A673 (cell line): Measurements from ENCODE around the gene PPP1CB. TPM values are rescaled to one million over a fixed set of nuclear protein-coding genes. Genes with fewer than 3 reads are reported as not detected.

Experiments
- BruUV-seq: library from RNA; stranded (reverse); fragments of 400-500 nt; replicated peaks from 2 replicates; lab custom pipeline; 2021; lab: Mats Ljungman, UMichigan
- CTCF ChIA-PET: fragments of 300-600 bp; sonication (Branson Sonifier 250); formaldehyde crosslinking; loops from one replicate; lab custom pipeline; 2022; ENCODE audit warnings: antibody characterized with exemption; lab: Charles Lee
- POLR2A ChIA-PET: fragments of 300-600 bp; sonication (Branson Sonifier 250); formaldehyde crosslinking; loops from one replicate; lab custom pipeline; 2022; ENCODE audit warnings: antibody characterized with exemption; ENCODE audit not compliant: low non-redundant PET; lab: Charles Lee
- DNase-seq: peaks from one replicate; pipeline ENCODE4 v3.0.0-alpha.2; 2015; ENCODE audit warnings: low spot score
- H3K27ac ChIP-seq: fragments of 200-600 bp; sonication (generic); 2 replicates; pipeline ENCODE4 v1.5.1; 2016; ENCODE audit warnings: mixed run types, low read depth, mild to moderate bottlenecking, mixed read lengths, antibody characterized with exemption, low read length; ENCODE audit not compliant: poor library complexity, severe bottlenecking
- H3K27me3 ChIP-seq: fragments of 200-600 bp; sonication (generic); replicated peaks from 2 replicates; pipeline ENCODE4 v1.6.1; 2017; ENCODE audit warnings: mixed run types, low read depth, mild to moderate bottlenecking, mixed read lengths, antibody characterized with exemption, low read length; ENCODE audit not compliant: insufficient read depth, poor library complexity
- H3K36me3 ChIP-seq: fragments of 200-600 bp; sonication (generic); 2 replicates; pipeline ENCODE4 v1.6.1; 2016; ENCODE audit warnings: mixed run types, mild to moderate bottlenecking, mixed read lengths, antibody characterized with exemption, low read length; ENCODE audit not compliant: insufficient read depth, poor library complexity, severe bottlenecking
- H3K4me1 ChIP-seq: fragments of 200-600 bp; sonication (generic); 2 replicates; pipeline ENCODE4 v1.6.1; 2017; ENCODE audit warnings: mixed run types, mild to moderate bottlenecking, mixed read lengths, antibody characterized with exemption, low read length; ENCODE audit not compliant: insufficient read depth, poor library complexity, severe bottlenecking
- H3K4me3 ChIP-seq: fragments of 200-600 bp; sonication (generic); 2 replicates; pipeline ENCODE4 v1.5.1; 2016; ENCODE audit warnings: low read depth, mixed run types, mild to moderate bottlenecking, mixed read lengths, low read length; ENCODE audit not compliant: poor library complexity, severe bottlenecking
- H3K9me3 ChIP-seq: fragments of 200-600 bp; sonication (generic); 2 replicates; pipeline ENCODE4 v1.6.1; 2016; ENCODE audit warnings: mixed run types, low read depth, mild to moderate bottlenecking, mixed read lengths, antibody characterized with exemption, low read length; ENCODE audit not compliant: poor library complexity, severe bottlenecking
- CTCF ChIP-seq: fragments of 300-800, 200-600 bp; sonication (generic); conservative IDR thresholded peaks from 2 replicates; pipeline ENCODE4 v1.5.1; 2017; ENCODE audit warnings: low read depth, mild to moderate bottlenecking, antibody characterized with exemption, low read length, moderate library complexity, mixed read lengths
- EZH2 ChIP-seq: fragments of 200-600 bp; sonication (generic); IDR thresholded peaks from 2 replicates; pipeline ENCODE4 v1.6.1; 2017; ENCODE audit warnings: borderline replicate concordance, low read depth, mild to moderate bottlenecking, mixed read lengths, antibody characterized with exemption, low read length; ENCODE audit not compliant: poor library complexity, severe bottlenecking
- intact Hi-C: fragments of 100-400 bp; cut with micrococcal nuclease; formaldehyde crosslinking; loops from one replicate; pipeline ENCODE4 v1.10.0; 2022; ENCODE audit not compliant: unreplicated experiment
- total RNA-seq: library from RNA; stranded (reverse); gene quantifications from 2 replicates; pipeline ENCODE4 v1.2.3, GENCODE V29; 2021

Gene PPP1CB
- total RNA-seq, 1 experiment from 2014 or later, result 181 TPM

- intact Hi-C loops, result no loop called here
- Histone ChIP-seq H3K27me3 (no peaks in the 10 kb centered on the region), H3K9me3 (no peaks in the 10 kb centered on the region), H3K4me1 (peaks cover 9% of the 10 kb centered on the region), H3K27ac (no peak overlapping the region), H3K4me3 (no peak overlapping the region), H3K36me3 (no peaks in the 10 kb centered on the region)
- no peak for DNase-seq
- CTCF ChIA-PET, result no interaction called here
- POLR2A ChIA-PET, result interaction anchor here (0.6 to 0.7 kb wide), 2 partner anchors 12 to 24 kb away, joined by 3 to 4 read pairs; no protein-coding TSS in a partner anchor
- no peak for TF ChIP-seq CTCF
- TF ChIP-seq EZH2, result no peak
- BruUV-seq, result no TSS peak
Measured at GRCh38 chr2:28721601-28722191, 29.9 kb upstream of the PPP1CB start.

GRCh38 chr2:28725021-28725711, 26.5 kb upstream of the PPP1CB start:
- H3K27ac ChIP-seq, result no peak overlapping the region
- H3K9me3 ChIP-seq, result no peaks in the 10 kb centered on the region
- BruUV-seq, result no TSS peak
- H3K4me3 ChIP-seq, result no peak overlapping the region
- TF ChIP-seq CTCF, result no peak
- no peak for TF ChIP-seq EZH2
- intact Hi-C loops, result no loop called here
- ChIA-PET CTCF (no interaction called here), POLR2A (no interaction called here)
- H3K27me3 ChIP-seq, result no peaks in the 10 kb centered on the region
- no peak for DNase-seq
- no peaks in the 10 kb centered on the region for H3K36me3 ChIP-seq
- no peaks in the 10 kb centered on the region for H3K4me1 ChIP-seq

- Histone ChIP-seq H3K36me3 (no peaks in the 10 kb centered on the region), H3K4me3 (no peak overlapping the region), H3K27me3 (no peaks in the 10 kb centered on the region), H3K27ac (no peak overlapping the region), H3K4me1 (no peaks in the 10 kb centered on the region), H3K9me3 (no peaks in the 10 kb centered on the region)
- ChIA-PET POLR2A (interaction anchor here (0.6 kb wide), 1 partner anchor 15 kb away, joined by 3 read pairs; no protein-coding TSS in a partner anchor), CTCF (no interaction called here)
- BruUV-seq, result no TSS peak
- intact Hi-C loops, result no loop called here
- TF ChIP-seq EZH2, result no peak
- TF ChIP-seq CTCF, result no peak
- no peak for DNase-seq
Measured at GRCh38 chr2:28726177-28726576, 25.5 kb upstream of the PPP1CB start.
